HCT116 (cell line): ENCODE data around the gene DIPK1A. TPM values are rescaled to one million over a fixed set of nuclear protein-coding genes. Genes with fewer than 3 reads are reported as not detected.

Experiments
- ATAC-seq: fragments of 200-7000 bp; cut with Tn5 transposase; 2 replicates; pipeline ENCODE4 v1.9.1; 2020; ENCODE audit warnings: mild to moderate bottlenecking, moderate library complexity
- BruUV-seq: library from RNA; stranded (reverse); fragments of 400-500 nt; replicated peaks from 2 replicates; lab custom pipeline; 2021; lab: Mats Ljungman, UMichigan
- CTCF ChIA-PET: fragments of 300-600 bp; sonication (Branson Sonifier 250); formaldehyde crosslinking; loops from one replicate; lab custom pipeline; 2021; ENCODE audit warnings: antibody characterized with exemption; lab: Charles Lee
- POLR2A ChIA-PET: fragments of 300-600, 350-600 bp; sonication (Branson Sonifier 250); formaldehyde crosslinking; loops from one replicate; lab custom pipeline; 2021; ENCODE audit warnings: antibody characterized with exemption; lab: Charles Lee
- RAD21 ChIA-PET, 2 experiments: fragments of 300-600 bp; sonication (Branson Sonifier 250); formaldehyde crosslinking; loops; one replicate each; lab custom pipeline; 2023; ENCODE audit warnings: low total read pairs in 2 of 2; ENCODE audit not compliant: uncharacterized antibody in 2 of 2, unreplicated experiment in 2 of 2, low non-redundant PET in 1 of 2; lab: Charles Lee
- DNase-seq: peaks from one replicate; pipeline ENCODE4 v3.0.0-alpha.2; 2010; ENCODE audit warnings: low read depth, low spot score
- H2AFZ ChIP-seq: fragments of 200-600 bp; shearing (Covaris generic), sonication (generic); 2 replicates; pipeline ENCODE4 v1.6.1; 2017; ENCODE audit warnings: low read depth, mixed run types, mixed read lengths, antibody characterized with exemption, low read length; ENCODE audit not compliant: poor library complexity, severe bottlenecking
- H3K27ac ChIP-seq: 2 replicates; pipeline ENCODE4 v1.5.1; 2012; ENCODE audit warnings: low read depth, low read length
- H3K27me3 ChIP-seq: fragments of 200-600 bp; sonication (generic); 2 replicates; pipeline ENCODE4 v1.6.1; 2016; ENCODE audit warnings: mixed run types, low read length, mixed read lengths; ENCODE audit not compliant: insufficient read depth
- H3K36me3 ChIP-seq, 2 experiments: fragments of 200-500 bp in 1 of 2; fragments of 200-600 bp in 1 of 2; sonication (Bioruptor generic) in 1 of 2; sonication (generic) in 1 of 2; 2 replicates each; pipeline versions ENCODE4 v1.5.1 to v1.6.1; 2014 to 2016; ENCODE audit warnings: low read length in 2 of 2, inconsistent platforms in 1 of 2, mixed read lengths in 1 of 2, mixed run types in 1 of 2; ENCODE audit not compliant: insufficient read depth in 2 of 2, control insufficient read depth in 1 of 2
- H3K4me1 ChIP-seq, 2 experiments: fragments of 200-600 bp in 1 of 2; sonication (generic) in 1 of 2; 2 replicates each; pipeline versions ENCODE4 v1.5.1 to v1.6.1; 2012 to 2017; ENCODE audit warnings: low read length in 2 of 2, inconsistent platforms in 1 of 2, mild to moderate bottlenecking in 1 of 2, mixed read lengths in 1 of 2, mixed run types in 1 of 2, moderate library complexity in 1 of 2; ENCODE audit not compliant: insufficient read depth in 2 of 2, control insufficient read depth in 1 of 2
- H3K4me2 ChIP-seq: fragments of 200-600 bp; sonication (generic); 2 replicates; pipeline ENCODE4 v1.6.1; 2017; ENCODE audit warnings: mixed run types, low read length, mixed read lengths
- H3K4me3 ChIP-seq, 2 experiments: fragments of 200-600 bp in 1 of 2; sonication (generic) in 1 of 2; replicated peaks in 1 of 2; 2 replicates each; pipeline ENCODE4 v1.5.1; 2011 to 2016; ENCODE audit warnings: low read length in 2 of 2, control low read depth in 1 of 2, low read depth in 1 of 2, mild to moderate bottlenecking in 1 of 2, mixed read lengths in 1 of 2, mixed run types in 1 of 2
- H3K79me2 ChIP-seq: fragments of 200-600 bp; sonication (generic); 2 replicates; pipeline ENCODE4 v1.6.1; 2017; ENCODE audit warnings: mild to moderate bottlenecking, mixed run types, low read length, moderate library complexity, mixed read lengths; ENCODE audit not compliant: insufficient read depth
- H3K9ac ChIP-seq: fragments of 200-600 bp; sonication (generic); 2 replicates; pipeline ENCODE4 v1.6.1; 2016; ENCODE audit warnings: low read length, mixed read lengths
- H3K9me2 ChIP-seq: fragments of 200-600 bp; sonication (generic), shearing (Covaris generic); 2 replicates; pipeline ENCODE4 v1.6.1; 2017; ENCODE audit warnings: mixed run types, mild to moderate bottlenecking, moderate library complexity; ENCODE audit not compliant: insufficient read depth
- H3K9me3 ChIP-seq, 2 experiments: fragments of 200-500 bp in 1 of 2; fragments of 200-600 bp in 1 of 2; sonication (Bioruptor generic) in 1 of 2; sonication (generic) in 1 of 2; 2 replicates each; pipeline ENCODE4 v1.6.1; 2014 to 2017; ENCODE audit warnings: low read length in 2 of 2, mixed read lengths in 2 of 2, inconsistent platforms in 1 of 2, low read depth in 1 of 2, mild to moderate bottlenecking in 1 of 2, mixed run types in 1 of 2, moderate library complexity in 1 of 2; ENCODE audit not compliant: control insufficient read depth in 1 of 2, insufficient read depth in 1 of 2
- H4K20me1 ChIP-seq: fragments of 200-600 bp; sonication (generic), shearing (Covaris generic); 2 replicates; pipeline ENCODE4 v1.6.1; 2017; ENCODE audit warnings: mixed run types, mild to moderate bottlenecking, moderate library complexity; ENCODE audit not compliant: insufficient read depth
- SP1 ChIP-seq: IDR thresholded peaks from 2 replicates; pipeline ENCODE4 v1.6.1; 2012; ENCODE audit warnings: low read depth
- SRF ChIP-seq: IDR thresholded peaks from 2 replicates; pipeline ENCODE4 v1.6.1; 2012; ENCODE audit warnings: low read depth
- intact Hi-C: fragments of 100-400 bp; cut with micrococcal nuclease; formaldehyde crosslinking; loops from 2 replicates; pipeline ENCODE4 v1.10.0; 2022
- total RNA-seq: library from RNA; stranded (reverse); gene quantifications from one replicate; pipeline ENCODE4 v1.2.1, GENCODE V29; 2021; ENCODE audit not compliant: unreplicated experiment
- TF ChIP-seq, protein P1 (sequence below): IDR thresholded peaks from 2 replicates; pipeline ENCODE4 v1.6.1; 2012; ENCODE audit warnings: low read depth

The DIPK1A gene
- total RNA-seq, 1 experiment from 2014 or later = 4.3 TPM

DNA sequence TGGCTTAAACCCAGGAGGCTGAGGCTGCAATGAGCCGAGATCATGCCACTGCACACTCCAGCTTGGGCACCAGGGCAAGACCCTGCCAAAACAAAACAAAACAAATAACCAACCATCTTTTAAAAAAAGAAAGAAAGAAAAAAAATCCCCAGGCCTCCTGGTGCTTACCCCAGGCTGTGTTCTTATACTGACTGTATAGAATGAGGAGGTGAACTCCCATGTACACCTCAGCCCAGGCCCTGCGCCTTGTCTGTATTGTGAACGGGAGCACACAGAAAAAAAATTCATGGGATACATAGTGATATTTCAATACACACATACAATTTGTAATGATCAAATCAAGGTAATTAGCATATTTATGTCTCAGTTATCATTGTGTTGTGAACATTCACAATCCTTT lies 115.4 kb downstream of the DIPK1A start (continued):
- TF ChIP-seq, protein P1, sequence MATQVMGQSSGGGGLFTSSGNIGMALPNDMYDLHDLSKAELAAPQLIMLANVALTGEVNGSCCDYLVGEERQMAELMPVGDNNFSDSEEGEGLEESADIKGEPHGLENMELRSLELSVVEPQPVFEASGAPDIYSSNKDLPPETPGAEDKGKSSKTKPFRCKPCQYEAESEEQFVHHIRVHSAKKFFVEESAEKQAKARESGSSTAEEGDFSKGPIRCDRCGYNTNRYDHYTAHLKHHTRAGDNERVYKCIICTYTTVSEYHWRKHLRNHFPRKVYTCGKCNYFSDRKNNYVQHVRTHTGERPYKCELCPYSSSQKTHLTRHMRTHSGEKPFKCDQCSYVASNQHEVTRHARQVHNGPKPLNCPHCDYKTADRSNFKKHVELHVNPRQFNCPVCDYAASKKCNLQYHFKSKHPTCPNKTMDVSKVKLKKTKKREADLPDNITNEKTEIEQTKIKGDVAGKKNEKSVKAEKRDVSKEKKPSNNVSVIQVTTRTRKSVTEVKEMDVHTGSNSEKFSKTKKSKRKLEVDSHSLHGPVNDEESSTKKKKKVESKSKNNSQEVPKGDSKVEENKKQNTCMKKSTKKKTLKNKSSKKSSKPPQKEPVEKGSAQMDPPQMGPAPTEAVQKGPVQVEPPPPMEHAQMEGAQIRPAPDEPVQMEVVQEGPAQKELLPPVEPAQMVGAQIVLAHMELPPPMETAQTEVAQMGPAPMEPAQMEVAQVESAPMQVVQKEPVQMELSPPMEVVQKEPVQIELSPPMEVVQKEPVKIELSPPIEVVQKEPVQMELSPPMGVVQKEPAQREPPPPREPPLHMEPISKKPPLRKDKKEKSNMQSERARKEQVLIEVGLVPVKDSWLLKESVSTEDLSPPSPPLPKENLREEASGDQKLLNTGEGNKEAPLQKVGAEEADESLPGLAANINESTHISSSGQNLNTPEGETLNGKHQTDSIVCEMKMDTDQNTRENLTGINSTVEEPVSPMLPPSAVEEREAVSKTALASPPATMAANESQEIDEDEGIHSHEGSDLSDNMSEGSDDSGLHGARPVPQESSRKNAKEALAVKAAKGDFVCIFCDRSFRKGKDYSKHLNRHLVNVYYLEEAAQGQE = no peak
- no peak for TF ChIP-seq SP1

- no peak overlapping the region for H3K27ac ChIP-seq
- BruUV-seq = no TSS peak
Measured at GRCh38 chr1:92844439-92844838, 116.8 kb downstream of the DIPK1A start.

More at GRCh38 chr1:92844439-92844838, 116.8 kb downstream of the DIPK1A start:
- Histone ChIP-seq H3K36me3 (peaks cover 33 to 38% of the 10 kb centered on the region in 2 experiments), H2AFZ (no peak overlapping the region), H3K4me2 (no peak overlapping the region), H3K4me1 (no peaks in the 10 kb centered on the region), H3K9me2 (no peaks in the 10 kb centered on the region), H3K79me2 (peaks cover 20% of the 10 kb centered on the region), H3K4me3 (no peak overlapping the region), H3K9ac (no peak overlapping the region), H3K9me3 (no peaks in the 10 kb centered on the region), H4K20me1 (peaks cover 38% of the 10 kb centered on the region; the same call in 1 of the 2 replicates), H3K27me3 (no peaks in the 10 kb centered on the region)
- intact Hi-C loops = no loop called here
- CTCF ChIA-PET = no interaction called here
- no peak for TF ChIP-seq SRF
- ATAC-seq (no peak), DNase-seq (no peak)
- POLR2A ChIA-PET = interaction anchor here (0.9 kb wide), 1 partner anchor 13 kb away, joined by 3 read pairs; the partner anchor contains the start of gene RPL5
- RAD21 ChIA-PET = no interaction called here
